Cardiac fibroblast (primary cell): ENCODE data around the gene DRG2.

Source experiments
- DNase-seq, 2 donors: peaks; one replicate each; pipeline versions ENCODE4 v3.0.0 to v3.0.0-alpha.2; 2010; ENCODE audit warnings: low read depth in 2 of 2
- H3K4me3 ChIP-seq, 2 donors: replicated peaks in 1 of 2; 1 replicate in 1 of 2; 2 replicates in 1 of 2; pipeline ENCODE4 v1.5.1; 2011; ENCODE audit warnings: low read depth in 2 of 2, low read length in 2 of 2, mild to moderate bottlenecking in 2 of 2, moderate library complexity in 1 of 2
- CTCF ChIP-seq: IDR thresholded peaks from one replicate; pipeline ENCODE4 v1.5.1; 2011; ENCODE audit warnings: low read depth, mild to moderate bottlenecking, low read length, inconsistent platforms

The DRG2 gene

GRCh38 chr17:18141210-18141803 lies 53.6 kb downstream of the DRG2 start:
- TF ChIP-seq CTCF: peak; percentile 50
- DNase-seq: peak; percentile 69 to 73
- no peak overlapping the region for H3K4me3 ChIP-seq

- no peak for TF ChIP-seq CTCF
- no peak for DNase-seq
- H3K4me3 ChIP-seq: no peak overlapping the region
These were observed 54.7 kb downstream of the DRG2 start for GRCh38 chr17:18142417-18142816.

- H3K4me3 ChIP-seq: no peak overlapping the region
- peak; percentile 48 for TF ChIP-seq CTCF
- peak; percentile 19 to 31 for DNase-seq
These were observed 55.5 kb downstream of the DRG2 start for GRCh38 chr17:18143044-18143936.

GRCh38 chr17:18144261-18144660 lies 56.5 kb downstream of the DRG2 start:
- TF ChIP-seq CTCF: no peak
- H3K4me3 ChIP-seq: no peak overlapping the region
- no peak for DNase-seq

GRCh38 chr17:18144855-18145254 lies 57.1 kb downstream of the DRG2 start:
- DNase-seq: no peak
- H3K4me3 ChIP-seq: no peak overlapping the region
- no peak for TF ChIP-seq CTCF

- no peak overlapping the region for H3K4me3 ChIP-seq
- DNase-seq: no peak
- no peak for TF ChIP-seq CTCF
These were observed 58.1 kb downstream of the DRG2 start for GRCh38 chr17:18145811-18146210.
